Vagina (tissue), 2 donors: ENCODE measurements around the gene PDIA6. TPM values are rescaled to one million over a fixed set of nuclear protein-coding genes. Genes with fewer than 3 reads are reported as not detected.

ENCODE experiments used
- DNase-seq, 2 donors: peaks; one replicate each; pipeline ENCODE4 v3.0.0-alpha.2; 2017; ENCODE audit errors: extremely low spot score in 2 of 2
- H3K27ac ChIP-seq: fragments of 200-600 bp; sonication (generic); one replicate; pipeline ENCODE4 v1.5.1; 2019
- H3K27me3 ChIP-seq: fragments of 200-600 bp; sonication (generic); one replicate; pipeline ENCODE4 v1.5.1; 2019
- H3K36me3 ChIP-seq, 2 donors: fragments of 200-600 bp; sonication (generic); one replicate each; pipeline ENCODE4 v1.5.1; 2017 to 2019
- H3K4me1 ChIP-seq: fragments of 200-600 bp; sonication (generic); one replicate; pipeline ENCODE4 v1.5.1; 2019
- H3K4me3 ChIP-seq, 2 donors: fragments of 200-600 bp; sonication (generic); 1 replicate in 1 of 2; 2 replicates in 1 of 2; pipeline ENCODE4 v1.5.1; 2016 to 2019
- H3K9me3 ChIP-seq: fragments of 200-600 bp; sonication (generic); one replicate; pipeline ENCODE4 v1.5.1; 2019
- CTCF ChIP-seq, 3 experiments: fragments of 450-650 bp in 2 of 3; fragments of 200-600 bp in 1 of 3; sonication (generic) in 1 of 3; IDR thresholded peaks; one replicate each; pipeline ENCODE4 v1.5.1; 2017 to 2019; ENCODE audit warnings: antibody characterized with exemption in 3 of 3, mild to moderate bottlenecking in 2 of 3, moderate library complexity in 2 of 3
- POLR2A ChIP-seq, 2 donors: fragments of 450-650 bp; IDR thresholded peaks; one replicate each; pipeline ENCODE4 v1.6.1; 2017; ENCODE audit warnings: antibody characterized with exemption in 2 of 2, mild to moderate bottlenecking in 2 of 2, moderate library complexity in 2 of 2
- POLR2AphosphoS5 ChIP-seq, 2 donors: sonication (generic); formaldehyde crosslinking; IDR thresholded peaks; one replicate each; pipeline ENCODE4 v1.9.0; 2017; ENCODE audit warnings: antibody characterized with exemption in 2 of 2, mild to moderate bottlenecking in 2 of 2, low read depth in 1 of 2; ENCODE audit not compliant: insufficient read depth in 1 of 2
- intact Hi-C: fragments of 100-400 bp; cut with DNase I; formaldehyde crosslinking; loops from one replicate; pipeline ENCODE4 v1.15.1; 2023
- total RNA-seq: library from RNA; depleted of rRNA; stranded (reverse); fragments of >200 nt; gene quantifications from one replicate; pipeline ENCODE4 v1.2.3, GENCODE V29; 2016

Gene PDIA6
- total RNA-seq, 1 donor from 2014 or later: 55.0 TPM

GRCh38 chr2:10859278-10859677 lies 46.7 kb upstream of the PDIA6 start:
- H3K27ac ChIP-seq: no peak overlapping the region
- intact Hi-C loops: no loop called here

GRCh38 chr2:10848541-10848940 lies 36.0 kb upstream of the PDIA6 start:
- H3K27ac ChIP-seq: no peak overlapping the region
- H3K4me1 ChIP-seq: no peaks in the 10 kb centered on the region
- no peaks in the 10 kb centered on the region for H3K27me3 ChIP-seq
- H3K4me3 ChIP-seq: no peak overlapping the region
- intact Hi-C loops: no loop called here
- DNase-seq: no peak
- TF ChIP-seq POLR2A (IDR thresholded peaks at IDR 0.05): no peak
- TF ChIP-seq CTCF (IDR thresholded peaks at IDR 0.05): no peak
- no peak for TF ChIP-seq POLR2AphosphoS5 (IDR thresholded peaks at IDR 0.05; ENCODE audit: insufficient read depth in 1 of 2, low read depth in 1 of 2)
- no peaks in the 10 kb centered on the region for H3K9me3 ChIP-seq
- no peaks in the 10 kb centered on the region for H3K36me3 ChIP-seq

More at GRCh38 chr2:10859278-10859677, 46.7 kb upstream of the PDIA6 start:
- TF ChIP-seq CTCF (IDR thresholded peaks at IDR 0.05) (no peak), POLR2A (IDR thresholded peaks at IDR 0.05) (no peak), POLR2AphosphoS5 (IDR thresholded peaks at IDR 0.05; ENCODE audit: insufficient read depth in 1 of 2, low read depth in 1 of 2) (no peak)
- no peaks in the 10 kb centered on the region for H3K27me3 ChIP-seq
- no peak overlapping the region for H3K4me3 ChIP-seq
- no peaks in the 10 kb centered on the region for H3K9me3 ChIP-seq
- H3K4me1 ChIP-seq: no peaks in the 10 kb centered on the region
- H3K36me3 ChIP-seq: no peaks in the 10 kb centered on the region
- no peak for DNase-seq

- no peak overlapping the region for H3K27ac ChIP-seq
- intact Hi-C loops: no loop called here
- TF ChIP-seq POLR2A (IDR thresholded peaks at IDR 0.05) (no peak), POLR2AphosphoS5 (IDR thresholded peaks at IDR 0.05; ENCODE audit: insufficient read depth in 1 of 2, low read depth in 1 of 2) (no peak), CTCF (IDR thresholded peaks at IDR 0.05) (no peak)
- H3K4me3 ChIP-seq: no peak overlapping the region
- no peaks in the 10 kb centered on the region for H3K4me1 ChIP-seq
- H3K27me3 ChIP-seq: no peaks in the 10 kb centered on the region
- no peaks in the 10 kb centered on the region for H3K9me3 ChIP-seq
- no peaks in the 10 kb centered on the region for H3K36me3 ChIP-seq
- no peak for DNase-seq
Observed at GRCh38 chr2:10847008-10847407, 34.4 kb upstream of the PDIA6 start.

- H3K27ac ChIP-seq: no peak overlapping the region
- intact Hi-C loops: no loop called here
- peaks cover 5% of the 10 kb centered on the region for H3K9me3 ChIP-seq
- no peaks in the 10 kb centered on the region for H3K36me3 ChIP-seq
- TF ChIP-seq POLR2A (IDR thresholded peaks at IDR 0.05): no peak
- TF ChIP-seq CTCF (IDR thresholded peaks at IDR 0.05): no peak
- H3K27me3 ChIP-seq: no peaks in the 10 kb centered on the region
- DNase-seq: no peak
- no peaks in the 10 kb centered on the region for H3K4me1 ChIP-seq
- no peak overlapping the region for H3K4me3 ChIP-seq
Observed at GRCh38 chr2:10846110-10846861, 33.7 kb upstream of the PDIA6 start.

- no peaks in the 10 kb centered on the region for H3K27me3 ChIP-seq
- no peaks in the 10 kb centered on the region for H3K4me1 ChIP-seq
- H3K4me3 ChIP-seq: no peak overlapping the region
- TF ChIP-seq CTCF (IDR thresholded peaks at IDR 0.05): no peak
- TF ChIP-seq POLR2AphosphoS5 (IDR thresholded peaks at IDR 0.05; ENCODE audit: insufficient read depth in 1 of 2, low read depth in 1 of 2): no peak
- TF ChIP-seq POLR2A (IDR thresholded peaks at IDR 0.05): no peak
- no peak overlapping the region for H3K27ac ChIP-seq
- H3K9me3 ChIP-seq: peaks cover 7% of the 10 kb centered on the region
- no peak for DNase-seq
- H3K36me3 ChIP-seq: no peaks in the 10 kb centered on the region
- intact Hi-C loops: no loop called here
Observed at GRCh38 chr2:10845640-10846039, 33.1 kb upstream of the PDIA6 start.
